HEK293 (cell line): ENCODE measurements around the gene TH.

ENCODE experiments used
- KLF16 ChIP-seq: fragments of 450-650 bp; formaldehyde crosslinking; IDR thresholded peaks from 2 replicates; pipeline ENCODE4 v1.5.1; 2017; ENCODE audit warnings: missing biosample characterization, missing genetic modification characterization
- PRDM2 ChIP-seq: fragments of 450-650 bp; formaldehyde crosslinking; IDR thresholded peaks from 2 replicates; pipeline ENCODE4 v1.5.1; 2016; ENCODE audit warnings: missing biosample characterization, missing genetic modification characterization, borderline replicate concordance
- ZNF26 ChIP-seq: fragments of 450-650 bp; formaldehyde crosslinking; IDR thresholded peaks from 2 replicates; pipeline ENCODE4 v1.5.1; 2016; ENCODE audit warnings: missing biosample characterization, missing genetic modification characterization
- ZNF426 ChIP-seq: fragments of 450-650 bp; formaldehyde crosslinking; IDR thresholded peaks from 2 replicates; pipeline ENCODE4 v1.5.1; 2017; ENCODE audit warnings: missing biosample characterization, missing genetic modification characterization, mild to moderate bottlenecking, inconsistent platforms, moderate library complexity
- ZNF792 ChIP-seq: fragments of 450-650 bp; formaldehyde crosslinking; IDR thresholded peaks from 2 replicates; pipeline ENCODE4 v1.5.1; 2016; ENCODE audit warnings: missing biosample characterization, missing genetic modification characterization
- TF ChIP-seq, protein P1 (sequence below): fragments of 450-650 bp; formaldehyde crosslinking; IDR thresholded peaks from 2 replicates; pipeline ENCODE4 v1.5.1; 2016; ENCODE audit warnings: missing biosample characterization, missing genetic modification characterization

DNA sequence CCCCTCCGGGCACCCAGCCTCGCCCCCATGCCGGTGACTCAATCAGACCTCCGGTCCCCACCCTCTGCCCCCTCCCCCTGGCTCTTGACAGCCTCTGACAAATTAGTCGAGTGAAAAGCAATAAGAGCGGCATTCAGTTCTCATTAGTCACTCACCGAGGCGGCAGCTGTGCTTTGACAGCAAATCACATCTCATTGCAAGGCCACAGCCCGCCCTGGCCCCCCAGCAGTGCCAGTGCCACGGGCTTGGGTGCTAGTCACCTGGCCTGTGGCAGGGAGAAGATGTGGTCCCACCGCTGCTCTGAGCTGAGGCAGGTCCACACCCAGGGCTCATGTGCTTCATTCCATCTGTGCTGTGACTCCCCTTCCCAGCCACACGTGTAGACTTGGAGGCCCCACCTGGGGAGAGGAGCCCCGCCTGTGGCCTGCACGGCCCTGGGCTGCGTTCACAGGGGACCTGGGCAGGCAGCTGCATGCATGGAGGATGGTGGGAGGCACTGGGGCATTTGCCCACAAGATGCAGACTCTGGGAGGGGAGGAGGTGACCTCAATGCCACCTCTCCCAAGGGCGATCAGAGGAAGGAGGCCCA lies 7.4 kb upstream of the TH start:
- TF ChIP-seq, protein P1, sequence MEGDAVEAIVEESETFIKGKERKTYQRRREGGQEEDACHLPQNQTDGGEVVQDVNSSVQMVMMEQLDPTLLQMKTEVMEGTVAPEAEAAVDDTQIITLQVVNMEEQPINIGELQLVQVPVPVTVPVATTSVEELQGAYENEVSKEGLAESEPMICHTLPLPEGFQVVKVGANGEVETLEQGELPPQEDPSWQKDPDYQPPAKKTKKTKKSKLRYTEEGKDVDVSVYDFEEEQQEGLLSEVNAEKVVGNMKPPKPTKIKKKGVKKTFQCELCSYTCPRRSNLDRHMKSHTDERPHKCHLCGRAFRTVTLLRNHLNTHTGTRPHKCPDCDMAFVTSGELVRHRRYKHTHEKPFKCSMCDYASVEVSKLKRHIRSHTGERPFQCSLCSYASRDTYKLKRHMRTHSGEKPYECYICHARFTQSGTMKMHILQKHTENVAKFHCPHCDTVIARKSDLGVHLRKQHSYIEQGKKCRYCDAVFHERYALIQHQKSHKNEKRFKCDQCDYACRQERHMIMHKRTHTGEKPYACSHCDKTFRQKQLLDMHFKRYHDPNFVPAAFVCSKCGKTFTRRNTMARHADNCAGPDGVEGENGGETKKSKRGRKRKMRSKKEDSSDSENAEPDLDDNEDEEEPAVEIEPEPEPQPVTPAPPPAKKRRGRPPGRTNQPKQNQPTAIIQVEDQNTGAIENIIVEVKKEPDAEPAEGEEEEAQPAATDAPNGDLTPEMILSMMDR (tag by site-specific recombination) = no peak
- TF ChIP-seq ZNF792 (tag by site-specific recombination) (no peak), KLF16 (tag by site-specific recombination) (no peak), ZNF426 (tag by site-specific recombination) (no peak), ZNF26 (tag by site-specific recombination) (no peak), PRDM2 (tag by site-specific recombination) (no peak)
